ENCODE measurements around the gene FOXN3.

The FOXN3 gene

DNA sequence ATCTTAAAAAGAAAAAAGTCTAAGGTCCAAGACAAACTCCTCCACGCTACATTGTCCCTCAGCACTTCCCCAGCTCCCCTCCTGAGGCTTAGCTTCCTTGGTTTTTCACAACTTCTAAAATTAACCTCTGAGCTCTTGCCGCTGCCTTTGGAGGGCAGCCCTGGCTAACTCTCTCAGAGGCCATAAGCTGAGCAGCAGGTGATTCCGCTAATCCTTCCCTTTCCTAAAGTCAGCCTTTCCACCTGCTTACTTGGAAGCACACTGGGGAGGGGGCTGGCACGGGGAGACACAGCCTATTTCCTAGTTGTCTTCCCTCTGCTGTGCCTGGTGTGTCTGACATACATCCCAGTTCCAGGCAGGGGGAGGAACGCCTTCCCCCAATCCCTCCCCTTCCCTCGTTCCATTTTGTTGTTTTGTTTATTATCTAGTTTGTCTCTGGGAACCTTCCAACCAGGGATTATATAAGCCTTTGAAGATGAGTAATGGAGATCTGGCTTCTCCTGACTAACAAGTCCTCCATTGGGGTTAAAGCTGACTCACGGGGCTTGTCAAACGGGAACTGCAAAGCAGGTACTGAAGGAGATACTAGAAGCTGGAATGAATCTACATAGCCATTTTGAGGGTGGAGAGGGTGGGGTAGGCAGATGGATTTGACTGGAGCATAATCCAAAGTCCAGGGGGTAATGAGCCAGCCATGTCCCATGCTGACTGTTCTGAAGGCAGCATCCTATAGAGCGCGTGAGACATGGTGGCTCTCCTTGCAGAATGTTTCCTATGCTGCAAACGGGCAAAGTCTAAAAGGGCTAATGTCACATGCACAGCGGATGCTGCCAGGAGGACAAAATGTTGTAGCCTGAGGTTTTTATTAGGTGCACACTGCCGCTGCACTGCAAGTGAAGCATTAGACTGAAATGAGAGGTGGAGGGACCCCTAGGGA, 230.8 kb downstream of the FOXN3 start:
- WGBS (ENCODE audit: insufficient coverage, insufficient read length) = no CpG with 5 or more reads among the region's 13 CpGs
- DNase-seq (ENCODE audit: low read depth, low spot score) = no peak
- Histone ChIP-seq H3K4me3 (ENCODE audit: low read length) (no peak overlapping the region), H3K36me3 (ENCODE audit: control insufficient read depth, insufficient read depth, low read length) (0 out of 2 replicates have a peak, but pooled peaks cover 4% of the 10 kb centered on the region), H3K4me1 (ENCODE audit: control insufficient read depth, insufficient read depth, low read length) (no peaks in the 10 kb centered on the region), H3K27me3 (ENCODE audit: control insufficient read depth, insufficient read depth, low read length) (no peaks in the 10 kb centered on the region), H3K27ac (ENCODE audit: low read length) (no peak overlapping the region), H3K9me3 (ENCODE audit: control insufficient read depth, insufficient read depth, low read length) (no peaks in the 10 kb centered on the region)

DNA sequence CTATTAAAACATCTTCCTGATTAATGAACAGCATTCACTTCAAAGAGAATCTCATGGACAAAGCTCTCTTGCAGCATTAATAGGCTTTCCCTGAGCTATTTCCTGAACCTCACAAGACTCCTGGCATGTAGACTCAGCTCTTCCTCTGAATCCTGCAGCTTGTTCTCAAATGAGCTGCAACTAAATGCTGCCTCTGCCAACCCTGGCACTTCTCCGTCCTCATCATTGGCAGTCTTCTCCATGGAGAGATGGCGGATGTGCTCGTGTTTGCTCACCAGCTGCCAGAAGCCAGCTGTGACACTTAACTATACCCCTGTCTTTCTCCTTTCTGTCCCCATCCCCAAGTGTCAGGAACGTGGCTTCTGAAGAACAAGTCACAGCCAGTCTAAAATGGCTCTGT, 232.1 kb downstream of the FOXN3 start:
- Histone ChIP-seq H3K9me3 (ENCODE audit: control insufficient read depth, insufficient read depth, low read length) (no peaks in the 10 kb centered on the region), H3K36me3 (ENCODE audit: control insufficient read depth, insufficient read depth, low read length) (0 out of 2 replicates have a peak, but pooled peaks cover 4% of the 10 kb centered on the region), H3K4me3 (ENCODE audit: low read length) (no peak overlapping the region), H3K27me3 (ENCODE audit: control insufficient read depth, insufficient read depth, low read length) (no peaks in the 10 kb centered on the region), H3K4me1 (ENCODE audit: control insufficient read depth, insufficient read depth, low read length) (no peaks in the 10 kb centered on the region), H3K27ac (ENCODE audit: low read length) (no peak overlapping the region)
- DNase-seq (ENCODE audit: low read depth, low spot score) = no peak
- WGBS (ENCODE audit: insufficient coverage, insufficient read length) = no CpG with 5 or more reads among the region's 4 CpGs

DNA sequence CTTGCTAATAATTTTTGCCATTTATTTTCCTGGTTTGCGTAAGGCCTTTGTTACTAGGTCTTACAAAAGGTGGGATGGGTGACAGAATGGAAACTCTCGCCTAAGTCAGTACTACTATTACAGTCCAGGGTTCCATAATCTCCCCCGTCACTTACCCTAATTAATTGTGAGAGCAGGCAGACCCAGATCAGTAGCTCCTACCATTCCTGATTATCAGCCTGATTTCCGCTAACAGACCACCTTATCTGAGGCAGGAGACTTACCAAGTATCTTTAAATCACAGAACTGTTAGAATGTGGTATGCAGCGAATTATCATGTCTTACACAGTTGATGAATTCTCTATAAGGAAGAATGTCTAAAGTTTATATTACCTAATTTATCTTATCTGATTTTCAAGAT, 234.7 kb downstream of the FOXN3 start:
- DNase-seq (ENCODE audit: low read depth, low spot score) = no peak
- WGBS (ENCODE audit: insufficient coverage, insufficient read length) = no CpG with 5 or more reads among the region's 5 CpGs
- Histone ChIP-seq H3K27me3 (ENCODE audit: control insufficient read depth, insufficient read depth, low read length) (no peaks in the 10 kb centered on the region), H3K36me3 (ENCODE audit: control insufficient read depth, insufficient read depth, low read length) (no peaks in the 10 kb centered on the region), H3K4me1 (ENCODE audit: control insufficient read depth, insufficient read depth, low read length) (0 out of 2 replicates have a peak, but pooled peaks cover 2% of the 10 kb centered on the region), H3K9me3 (ENCODE audit: control insufficient read depth, insufficient read depth, low read length) (no peaks in the 10 kb centered on the region), H3K4me3 (ENCODE audit: low read length) (no peak overlapping the region), H3K27ac (ENCODE audit: low read length) (no peak overlapping the region)

DNA sequence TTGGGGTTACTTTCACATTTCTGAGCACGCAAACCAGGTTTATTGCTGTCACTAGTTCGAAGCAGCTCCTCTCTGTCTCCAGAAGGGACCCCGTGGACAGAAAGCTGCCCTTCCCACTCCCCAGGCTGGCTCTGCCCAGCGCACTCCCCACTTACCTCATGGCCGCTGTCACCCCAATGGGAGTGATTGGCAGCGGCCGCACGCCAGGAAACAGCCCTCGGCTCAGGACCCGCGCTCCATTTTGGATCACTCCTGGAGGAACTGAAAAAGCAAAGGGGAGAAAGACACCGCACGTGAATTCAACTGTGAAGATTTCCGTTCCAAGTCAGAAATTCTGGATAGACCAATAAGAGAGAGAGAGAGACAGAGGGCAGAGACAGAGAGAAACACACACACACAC, 236.5 kb downstream of the FOXN3 start:
- no peaks in the 10 kb centered on the region for H3K27me3 ChIP-seq (ENCODE audit: control insufficient read depth, insufficient read depth, low read length)
- 0 out of 2 replicates have a peak, but pooled peaks cover 2% of the 10 kb centered on the region for H3K4me1 ChIP-seq (ENCODE audit: control insufficient read depth, insufficient read depth, low read length)
- no peak overlapping the region for H3K4me3 ChIP-seq (ENCODE audit: low read length)
- H3K27ac ChIP-seq (ENCODE audit: low read length) = no peak overlapping the region
- DNase-seq (ENCODE audit: low read depth, low spot score) = no peak
- H3K36me3 ChIP-seq (ENCODE audit: control insufficient read depth, insufficient read depth, low read length) = no peaks in the 10 kb centered on the region
- no CpG with 5 or more reads among the region's 14 CpGs for WGBS (ENCODE audit: insufficient coverage, insufficient read length)
- H3K9me3 ChIP-seq (ENCODE audit: control insufficient read depth, insufficient read depth, low read length) = no peaks in the 10 kb centered on the region

DNA sequence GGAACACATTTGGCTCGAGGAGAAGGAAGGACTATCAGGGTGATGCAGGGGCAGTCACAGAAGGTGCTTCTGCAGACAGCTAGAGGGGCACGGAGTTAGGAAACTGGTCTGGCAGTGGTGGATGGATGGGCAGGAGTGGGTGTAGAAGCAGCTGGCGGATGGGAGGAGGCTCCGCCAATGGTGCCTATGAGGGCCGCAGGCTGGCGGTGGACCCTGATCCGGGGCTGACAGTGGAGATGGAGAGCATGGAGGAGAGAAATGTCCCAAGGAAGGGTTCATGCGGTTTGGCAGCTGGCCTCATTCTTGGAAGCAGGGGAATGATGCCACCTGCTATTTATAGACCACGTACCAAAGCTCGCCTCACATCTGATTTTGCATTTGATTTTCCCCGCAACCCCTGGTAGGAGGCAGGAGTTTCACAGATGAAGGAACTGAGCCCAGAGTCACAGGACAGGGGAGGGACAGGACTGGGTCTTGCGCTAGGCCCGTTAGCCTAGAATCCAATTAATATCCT, 237.1 kb downstream of the FOXN3 start:
- Histone ChIP-seq H3K4me1 (ENCODE audit: control insufficient read depth, insufficient read depth, low read length) (0 out of 2 replicates have a peak, but pooled peaks cover 2% of the 10 kb centered on the region), H3K27me3 (ENCODE audit: control insufficient read depth, insufficient read depth, low read length) (no peaks in the 10 kb centered on the region), H3K9me3 (ENCODE audit: control insufficient read depth, insufficient read depth, low read length) (no peaks in the 10 kb centered on the region), H3K4me3 (ENCODE audit: low read length) (no peak overlapping the region), H3K27ac (ENCODE audit: low read length) (no peak overlapping the region), H3K36me3 (ENCODE audit: control insufficient read depth, insufficient read depth, low read length) (peaks cover 3% of the 10 kb centered on the region; the same call in 1 of the 2 replicates)
- DNase-seq (ENCODE audit: low read depth, low spot score) = no peak
- WGBS (ENCODE audit: insufficient coverage, insufficient read length) = no CpG with 5 or more reads among the region's 13 CpGs

DNA sequence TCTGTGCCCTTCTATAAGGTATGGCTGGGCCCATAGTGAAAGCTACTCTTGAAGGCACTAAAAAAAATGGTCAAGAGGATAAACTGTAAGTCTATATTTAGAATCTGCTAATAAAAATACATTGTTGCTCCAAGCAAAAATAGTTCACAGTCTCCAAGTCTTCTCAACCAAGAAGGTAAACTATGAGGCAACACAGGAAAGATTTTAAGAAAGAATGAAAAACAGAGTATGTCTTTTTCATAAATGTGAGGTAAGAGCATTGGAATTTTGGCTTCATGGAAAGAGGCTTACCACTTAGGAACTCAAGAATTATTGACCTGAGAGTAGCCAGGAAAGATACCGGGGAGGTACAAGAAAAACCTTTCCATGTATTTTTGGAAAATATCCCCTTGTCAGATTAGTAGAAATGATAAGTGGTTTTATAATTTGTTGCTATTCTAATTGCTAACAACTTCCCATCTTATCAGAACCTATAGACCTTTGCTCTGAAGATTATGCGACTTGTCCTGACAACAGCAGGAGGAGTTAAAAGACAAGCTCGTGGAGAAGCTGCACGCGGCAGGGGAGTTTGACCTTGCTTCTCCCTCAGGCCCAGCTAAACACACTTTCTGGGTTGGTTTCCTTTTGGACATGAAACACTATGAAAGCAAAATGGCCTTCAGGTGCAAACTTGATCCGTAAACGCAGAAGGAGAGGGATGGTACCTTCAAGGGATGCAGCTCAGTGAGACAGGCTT, 238.1 kb downstream of the FOXN3 start:
- no peak overlapping the region for H3K27ac ChIP-seq (ENCODE audit: low read length)
- 0 out of 2 replicates have a peak, but pooled peaks cover 2% of the 10 kb centered on the region for H3K4me1 ChIP-seq (ENCODE audit: control insufficient read depth, insufficient read depth, low read length)
- no peaks in the 10 kb centered on the region for H3K9me3 ChIP-seq (ENCODE audit: control insufficient read depth, insufficient read depth, low read length)
- WGBS (ENCODE audit: insufficient coverage, insufficient read length) = no CpG with 5 or more reads among the region's 7 CpGs
- peaks cover 3% of the 10 kb centered on the region; the same call in 1 of the 2 replicates for H3K36me3 ChIP-seq (ENCODE audit: control insufficient read depth, insufficient read depth, low read length)
- no peak for DNase-seq (ENCODE audit: low read depth, low spot score)
- no peak overlapping the region for H3K4me3 ChIP-seq (ENCODE audit: low read length)
- H3K27me3 ChIP-seq (ENCODE audit: control insufficient read depth, insufficient read depth, low read length) = no peaks in the 10 kb centered on the region

DNA sequence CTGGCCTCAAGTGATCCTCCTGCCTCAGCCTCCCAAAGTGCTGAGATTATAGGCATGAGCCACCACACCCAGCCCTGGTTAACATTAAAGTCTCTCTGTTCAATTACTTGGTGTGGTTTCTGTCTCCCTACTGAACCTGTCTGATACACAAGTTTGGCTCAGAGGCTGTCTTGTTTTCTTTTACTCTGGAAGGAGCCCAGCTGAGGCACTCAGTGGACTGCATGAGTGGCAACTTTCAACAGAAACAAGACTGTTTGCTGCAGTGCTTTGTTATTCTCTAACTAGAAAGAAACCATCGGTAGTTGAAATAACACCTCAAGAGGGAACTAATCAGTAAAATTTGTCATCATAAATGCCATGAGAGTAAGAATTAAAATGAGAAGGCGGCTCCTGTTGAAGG, 238.7 kb downstream of the FOXN3 start:
- Histone ChIP-seq H3K27ac (ENCODE audit: low read length) (no peak overlapping the region), H3K36me3 (ENCODE audit: control insufficient read depth, insufficient read depth, low read length) (peaks cover 3% of the 10 kb centered on the region; the same call in 1 of the 2 replicates), H3K4me3 (ENCODE audit: low read length) (no peak overlapping the region), H3K4me1 (ENCODE audit: control insufficient read depth, insufficient read depth, low read length) (0 out of 2 replicates have a peak, but pooled peaks cover 2% of the 10 kb centered on the region), H3K9me3 (ENCODE audit: control insufficient read depth, insufficient read depth, low read length) (no peaks in the 10 kb centered on the region), H3K27me3 (ENCODE audit: control insufficient read depth, insufficient read depth, low read length) (no peaks in the 10 kb centered on the region)
- WGBS (ENCODE audit: insufficient coverage, insufficient read length) = no CpG with 5 or more reads among the region's 2 CpGs
- no peak for DNase-seq (ENCODE audit: low read depth, low spot score)

DNA sequence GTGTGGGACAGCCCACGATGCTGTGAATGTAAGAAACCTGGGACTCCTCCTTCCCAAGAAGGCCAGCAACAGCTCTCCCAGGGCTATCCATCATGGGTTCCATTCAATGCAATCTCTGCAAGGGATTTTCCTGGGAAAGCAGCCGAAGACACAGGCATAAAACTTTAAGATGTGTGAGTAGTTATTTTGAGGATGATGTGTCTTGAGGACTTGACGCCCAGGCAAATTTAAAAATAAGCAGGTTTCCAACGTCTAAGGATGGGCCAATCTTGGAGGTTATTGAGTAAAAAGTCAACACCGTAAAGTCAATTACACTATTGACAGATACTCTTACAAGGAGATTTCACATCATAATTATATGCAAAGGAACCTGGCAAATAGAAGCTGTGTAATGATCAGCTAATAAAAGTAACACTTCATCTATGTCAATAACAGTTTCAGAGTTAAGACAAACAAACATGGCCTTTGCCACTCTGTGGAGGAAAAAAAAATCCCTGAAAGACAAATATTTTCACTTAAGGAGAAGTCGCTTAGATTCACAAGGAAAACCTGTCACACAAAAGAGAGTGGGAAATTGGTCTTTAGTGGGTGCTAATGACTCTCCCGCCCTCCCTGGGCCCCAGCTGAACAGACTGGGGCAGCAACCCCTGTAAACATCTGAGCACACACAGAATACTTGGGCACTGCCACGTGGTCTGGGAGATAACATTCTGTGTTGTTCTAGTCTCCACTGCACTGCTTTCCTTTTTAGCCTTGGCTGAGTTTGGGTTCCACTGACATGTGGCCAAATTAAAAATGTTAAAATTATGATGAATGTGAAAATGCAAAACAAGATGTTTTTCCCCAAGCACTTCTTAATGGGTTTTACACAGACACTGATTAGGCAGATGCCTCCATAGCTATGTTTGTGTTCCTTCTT, 240.9 kb downstream of the FOXN3 start:
- no CpG with 5 or more reads among the region's 8 CpGs for WGBS (ENCODE audit: insufficient coverage, insufficient read length)
- DNase-seq (ENCODE audit: low read depth, low spot score) = no peak
- Histone ChIP-seq H3K27me3 (ENCODE audit: control insufficient read depth, insufficient read depth, low read length) (no peaks in the 10 kb centered on the region), H3K9me3 (ENCODE audit: control insufficient read depth, insufficient read depth, low read length) (no peaks in the 10 kb centered on the region), H3K4me1 (ENCODE audit: control insufficient read depth, insufficient read depth, low read length) (0 out of 2 replicates have a peak, but pooled peaks cover 2% of the 10 kb centered on the region), H3K36me3 (ENCODE audit: control insufficient read depth, insufficient read depth, low read length) (peaks cover 3% of the 10 kb centered on the region; the same call in 1 of the 2 replicates), H3K4me3 (ENCODE audit: low read length) (no peak overlapping the region), H3K27ac (ENCODE audit: low read length) (no peak overlapping the region)

DNA sequence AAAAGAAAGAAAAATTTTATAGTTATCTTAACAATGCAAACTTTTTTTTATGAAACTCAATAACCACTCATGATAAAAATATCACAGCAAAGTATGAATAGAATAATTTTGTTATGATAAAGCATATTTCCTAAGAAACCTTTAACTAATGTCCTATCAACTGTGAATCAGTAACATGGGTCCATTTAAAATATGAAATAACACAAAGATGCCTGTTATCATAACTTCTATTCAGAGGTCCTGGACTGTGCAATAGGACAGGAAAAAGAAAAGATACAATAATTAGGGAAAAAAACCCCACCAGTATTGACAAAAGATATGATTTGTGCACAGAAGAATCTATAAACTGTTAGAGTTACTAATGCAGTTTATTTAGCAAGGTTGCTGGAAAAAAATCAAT, 245.4 kb downstream of the FOXN3 start:
- H3K27me3 ChIP-seq (ENCODE audit: control insufficient read depth, insufficient read depth, low read length) = no peaks in the 10 kb centered on the region
- no peak overlapping the region for H3K27ac ChIP-seq (ENCODE audit: low read length)
- no peak overlapping the region for H3K4me3 ChIP-seq (ENCODE audit: low read length)
- H3K36me3 ChIP-seq (ENCODE audit: control insufficient read depth, insufficient read depth, low read length) = peaks cover 3% of the 10 kb centered on the region; the same call in 1 of the 2 replicates
- no peaks in the 10 kb centered on the region for H3K9me3 ChIP-seq (ENCODE audit: control insufficient read depth, insufficient read depth, low read length)
- DNase-seq (ENCODE audit: low read depth, low spot score) = no peak
- no peaks in the 10 kb centered on the region for H3K4me1 ChIP-seq (ENCODE audit: control insufficient read depth, insufficient read depth, low read length)
